H1 (cell line): Measurements from ENCODE around the gene TNS3. TPM values are rescaled to one million over a fixed set of nuclear protein-coding genes. Genes with fewer than 3 reads are reported as not detected.

ENCODE experiments used
- CHD7 ChIP-seq: fragments of 300-600 bp; sonication (generic); IDR thresholded peaks from 2 replicates; pipeline ENCODE4 v1.7.1; 2012; ENCODE audit warnings: low read length, moderate library complexity, mild to moderate bottlenecking, inconsistent platforms; ENCODE audit not compliant: insufficient replicate concordance
- POLR2A ChIP-seq, 2 experiments: IDR thresholded peaks; 1 replicate in 1 of 2; 2 replicates in 1 of 2; pipeline ENCODE4 v1.6.1; 2011; ENCODE audit warnings: low read depth in 2 of 2, low read length in 2 of 2, mild to moderate bottlenecking in 2 of 2; ENCODE audit errors: control extremely low read depth in 1 of 2
- polyA plus RNA-seq, 7 experiments: library from polyadenylated mRNA; depleted of rRNA in 3 of 7; stranded (reverse) in 5 of 7; unstranded in 2 of 7; fragments of >200 nt in 5 of 7; fragments of 200-250 nt in 2 of 7; gene quantifications; 1 replicate in 5 of 7; 2 replicates in 1 of 7; 4 replicates in 1 of 7; pipeline versions ENCODE4 v1.2.1 to v1.2.3, GENCODE V29; 2011 to 2013; ENCODE audit warnings: missing spikeins in 2 of 7, mixed read lengths in 2 of 7
- total RNA-seq: library from RNA; stranded (reverse); fragmentation: NEBNext Ultra II Directional; extraction: Animal tissue kit (Norgen Biotek cat#: 25700); gene quantifications from 2 replicates; pipeline ENCODE4 v1.2.1, GENCODE V29; 2021

TNS3 gene
- total and polyA plus RNA-seq, 2 of the 8 experiments (the other 6 are each of a cell fraction or from before 2014, with no cell fraction given): 11.9 to 24.2 TPM

DNA sequence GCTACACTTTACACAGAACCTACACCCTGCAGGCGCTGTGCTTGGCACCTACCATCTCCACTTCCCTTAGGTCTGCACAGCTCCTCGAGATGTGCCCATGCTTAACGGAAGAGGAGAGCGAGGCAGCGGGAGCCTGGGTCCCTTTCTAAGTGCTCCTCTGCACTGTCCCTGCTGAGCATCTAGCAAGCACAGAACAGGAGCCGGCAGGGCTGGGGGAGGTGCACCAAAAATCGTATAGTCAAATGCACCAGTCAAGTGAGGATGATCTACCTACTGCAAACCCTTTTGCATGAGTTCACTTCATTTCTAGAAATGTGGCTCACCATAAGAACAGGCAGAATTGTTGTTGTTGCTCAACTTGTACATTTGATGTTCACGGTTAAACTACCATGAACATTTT lies 267.7 kb downstream of the TNS3 start (continued):
- no peak for TF ChIP-seq CHD7
- TF ChIP-seq POLR2A (IDR thresholded peaks at IDR 0.05; ENCODE audit: control extremely low read depth in 1 of 2, low read depth in 2 of 2, low read length in 2 of 2): no peak
